Heart right ventricle (tissue), 16 donors: ENCODE data around the gene DDX10. TPM values are rescaled to one million over a fixed set of nuclear protein-coding genes. Genes with fewer than 3 reads are reported as not detected.

Source experiments
- ATAC-seq, 8 donors: fragments of 200-7000 bp; cut with Tn5 transposase; one replicate each; pipeline ENCODE4 v1.9.1; 2020; ENCODE audit warnings: mild to moderate bottlenecking in 8 of 8, moderate library complexity in 8 of 8, moderate number of reproducible peaks in 1 of 8
- DNase-seq, 2 donors: peaks; one replicate each; pipeline ENCODE4 v3.0.0-alpha.2; 2020
- H3K27ac ChIP-seq, 10 donors: fragments of 200-600 bp; sonication (generic) in 2 of 10; one replicate each; pipeline versions ENCODE4 v1.5.0 to v1.8.0; 2020 to 2022; ENCODE audit warnings: mild to moderate bottlenecking in 3 of 10
- H3K27me3 ChIP-seq, 7 donors: fragments of 200-600 bp; one replicate each; pipeline ENCODE4 v1.8.0; 2021 to 2022; ENCODE audit warnings: mild to moderate bottlenecking in 2 of 7
- H3K36me3 ChIP-seq, 9 donors: fragments of 200-600 bp; sonication (generic) in 1 of 9; one replicate each; pipeline versions ENCODE4 v1.5.0 to v1.8.0; 2020 to 2022; ENCODE audit warnings: mild to moderate bottlenecking in 2 of 9
- H3K4me1 ChIP-seq, 9 donors: fragments of 200-600 bp; sonication (generic) in 1 of 9; one replicate each; pipeline versions ENCODE4 v1.5.0 to v1.8.0; 2020 to 2022; ENCODE audit warnings: mild to moderate bottlenecking in 4 of 9
- H3K4me3 ChIP-seq, 10 donors: fragments of 200-600 bp; sonication (generic) in 2 of 10; one replicate each; pipeline versions ENCODE4 v1.5.0 to v1.8.0; 2020 to 2022; ENCODE audit warnings: mild to moderate bottlenecking in 7 of 10, moderate library complexity in 2 of 10
- H3K9me3 ChIP-seq, 11 donors: fragments of 200-600 bp in 10 of 11; sonication (generic) in 2 of 11; one replicate each; pipeline versions ENCODE4 v1.5.0 to v1.8.0; 2013 to 2022; ENCODE audit warnings: mild to moderate bottlenecking in 2 of 11, control low read depth in 1 of 11, moderate library complexity in 1 of 11
- CTCF ChIP-seq, 9 donors: fragments of 200-600 bp; sonication (generic) in 2 of 9; IDR thresholded peaks; one replicate each; pipeline versions ENCODE4 v1.5.0 to v1.8.0; 2021 to 2022; ENCODE audit warnings: antibody characterized with exemption in 9 of 9, mild to moderate bottlenecking in 5 of 9, moderate library complexity in 1 of 9
- WGBS, 2 donors: extraction: QIAGEN DNeasy Blood & Tissue Kit; methylation state at CpG; one replicate each; pipeline ENCODE4 v1.1.7; 2013; ENCODE audit warnings: inconsistent platforms in 1 of 2; 5-methylcytosine and 5-hydroxymethylcytosine counted together
- intact Hi-C, 10 donors: fragments of 100-400 bp; cut with DNase I; formaldehyde crosslinking; loops; one replicate each; pipeline versions ENCODE4 v1.11.1 to v1.14.2; 2022
- polyA plus RNA-seq, 2 donors: library from polyadenylated mRNA; stranded (reverse); fragments of 200-250 nt; gene quantifications; one replicate each; pipeline ENCODE4 v1.2.3, GENCODE V29; 2013
- total RNA-seq, 10 donors: library from RNA; stranded (reverse); fragmentation: NEBNext Ultra II Directional in 3 of 10; extraction: Animal tissue kit (Norgen Biotek cat#: 25700) in 3 of 10; gene quantifications; one replicate each; pipeline versions ENCODE4 v1.2.1 to v1.2.4, GENCODE V29; 2021 to 2023
- donor health status: Arrhythmogenic right ventricular cardiomyopathy.
- donor health status: ischemic (EF 13 %, LVEDD 7.1; RV severe dilation, severe dysfunction).
- donor health status: healthy with polysubstance abuse.
- donor health status: DM: no; HTN: yes; CAD: no.
- donor health status: DM: no; HTN: no; CAD: no.
- donor health status: ischemic (EF 25% LVEDD 6.9; RV normal size, moderate dysfunction).
- donor health status: ischemic (EF 25% LVEDD 5.7; RV mildly dilated, moderate dysfunction).
- donor health status: healthy.
- donor health status: DM: yes; HTN: yes; CAD: no.
- donor health status: Ischemic cardiomyopathy.
- donor health status: ischemic (EF 35%, LVEDD 5.7; RV mildly dilated, moderate dysfunction).
- donor health status: nonischemic (EF 11% LVEDD 7.7; RV severe dilation, severe dysfunction).
- donor health status: DM: yes; HTN: yes; CAD: no.
- donor health status: PGD.
- donor health status: ischemic (EF 29% LVEDD 5.4; RV normal size, mild dysfunction).
- donor health status: nonischemic (EF 23%, LVEDD 6.1; RV moderate dilation, normal function).

DDX10 gene
- total and polyA plus RNA-seq, 12 donors: 9.3 to 15.3 (median 11.5) TPM

- peaks cover 0 to 29% (median 13%) of the 10 kb centered on the region in 9 donors for H3K36me3 ChIP-seq
- H3K9me3 ChIP-seq: peaks cover 0 to 22% (median 3%) of the 10 kb centered on the region in 11 donors
- ATAC-seq (no peak), DNase-seq (no peak)
- H3K4me1 ChIP-seq: no peaks in the 10 kb centered on the region
- 97 to 98% methylated on average over 6 of the region's 6 CpGs for WGBS, 2 donors
- no peak overlapping the region for H3K27ac ChIP-seq
- H3K4me3 ChIP-seq: no peak overlapping the region
- TF ChIP-seq CTCF (IDR thresholded peaks at IDR 0.05): no peak
- H3K27me3 ChIP-seq: no peaks in the 10 kb centered on the region
- intact Hi-C loops: loop anchor here in 1 of 10 donors (10.0 kb wide), 1 partner anchor 70 kb away; no protein-coding TSS in a partner anchor
Measured at GRCh38 chr11:108944471-108945178, 279.8 kb downstream of the DDX10 start.

GRCh38 chr11:108945341-108945740 lies 280.5 kb downstream of the DDX10 start:
- no peak overlapping the region for H3K4me3 ChIP-seq
- intact Hi-C loops: loop anchor here in 1 of 10 donors (10.0 kb wide), 1 partner anchor 69 kb away; no protein-coding TSS in a partner anchor
- 70 to 79% methylated on average over 3 of the region's 3 CpGs for whole genome bisulfite sequencing, 2 donors
- ATAC-seq (no peak), DNase-seq (no peak)
- H3K9me3 ChIP-seq: peaks cover 0 to 28% (median 3%) of the 10 kb centered on the region in 11 donors
- no peak for TF ChIP-seq CTCF (IDR thresholded peaks at IDR 0.05)
- no peaks in the 10 kb centered on the region for H3K27me3 ChIP-seq
- no peak overlapping the region for H3K27ac ChIP-seq
- H3K36me3 ChIP-seq: peaks cover 0 to 21% (median 10%) of the 10 kb centered on the region in 9 donors
- H3K4me1 ChIP-seq: no peaks in the 10 kb centered on the region

- no peak for TF ChIP-seq CTCF (IDR thresholded peaks at IDR 0.05)
- Histone ChIP-seq H3K9me3 (peaks cover 0 to 28% (median 3%) of the 10 kb centered on the region in 11 donors), H3K27me3 (no peaks in the 10 kb centered on the region), H3K4me3 (no peak overlapping the region), H3K36me3 (no peaks in the 10 kb centered on the region), H3K4me1 (no peaks in the 10 kb centered on the region), H3K27ac (no peak overlapping the region)
- WGBS, 2 donors: 90 to 91% methylated on average over 7 of the region's 7 CpGs
- intact Hi-C loops: loop anchor here in 1 of 10 donors (10.0 kb wide), 1 partner anchor 67 kb away; no protein-coding TSS in a partner anchor
- ATAC-seq: no peak
- DNase-seq: no peak
Measured at GRCh38 chr11:108947654-108948570, 283.0 kb downstream of the DDX10 start.

GRCh38 chr11:108958368-108959104 lies 293.7 kb downstream of the DDX10 start:
- DNase-seq: no peak
- H3K4me3 ChIP-seq: no peak overlapping the region
- ATAC-seq: no peak
- intact Hi-C loops: no loop called here
- peaks cover 0 to 4% (median 0%) of the 10 kb centered on the region in 9 donors for H3K4me1 ChIP-seq
- WGBS, 2 donors: 89 to 91% methylated on average over 7 of the region's 7 CpGs
- no peaks in the 10 kb centered on the region for H3K9me3 ChIP-seq
- H3K36me3 ChIP-seq: no peaks in the 10 kb centered on the region
- no peak overlapping the region for H3K27ac ChIP-seq
- TF ChIP-seq CTCF (IDR thresholded peaks at IDR 0.05): no peak
- H3K27me3 ChIP-seq: no peaks in the 10 kb centered on the region
